ENCODE data around the gene VBP1.
"Not testable (repeated sequence)": the region's sequence is repeated elsewhere in the genome, so short reads cannot be mapped to it uniquely, and the experiment has no call there.

Gene VBP1, protein sequence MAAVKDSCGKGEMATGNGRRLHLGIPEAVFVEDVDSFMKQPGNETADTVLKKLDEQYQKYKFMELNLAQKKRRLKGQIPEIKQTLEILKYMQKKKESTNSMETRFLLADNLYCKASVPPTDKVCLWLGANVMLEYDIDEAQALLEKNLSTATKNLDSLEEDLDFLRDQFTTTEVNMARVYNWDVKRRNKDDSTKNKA

DNA sequence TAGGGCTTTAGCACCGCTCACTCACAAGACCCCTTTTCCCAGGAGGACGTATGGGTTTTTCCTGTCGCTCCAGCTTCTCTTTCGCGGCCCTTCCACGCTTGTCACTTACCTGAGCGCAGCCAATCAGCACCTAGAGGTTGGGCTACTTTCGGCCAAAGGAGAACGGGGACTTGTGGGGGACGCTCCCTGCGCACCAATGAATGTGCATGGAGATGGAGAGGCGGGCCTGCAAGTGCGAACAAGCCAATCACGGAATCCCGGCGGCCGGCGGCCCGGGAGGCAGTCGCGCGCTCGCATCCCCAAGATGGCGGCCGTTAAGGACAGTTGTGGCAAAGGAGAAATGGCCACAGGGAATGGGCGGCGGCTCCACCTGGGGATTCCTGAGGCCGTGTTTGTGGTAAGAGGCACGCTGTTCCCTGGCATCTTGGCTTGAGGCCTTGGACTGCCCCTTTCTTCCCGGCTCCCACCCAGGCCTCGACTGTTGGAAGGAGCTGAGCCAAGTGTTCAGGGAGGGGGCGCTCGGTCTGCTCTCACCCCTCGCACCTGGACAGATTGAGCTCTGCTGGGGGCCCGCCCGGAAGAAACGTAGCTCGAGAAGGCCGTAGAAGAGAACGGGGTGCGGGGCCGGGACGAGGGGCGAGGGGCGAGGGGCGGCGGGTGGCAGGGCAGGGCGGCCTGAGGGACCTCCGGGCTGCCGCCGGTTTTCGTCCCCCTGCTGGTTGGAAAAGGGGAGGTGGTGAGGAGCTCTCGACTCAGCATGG is at the start of gene VBP1:
Gene VBP1 (plus strand): TSS at position 282 of the 761 bp plus-strand sequence. CDS start 23 bp downstream, at position 305.
- DNase-seq (ENCODE audit: low read depth in 2 of 2), result peak; percentile 84

DNA sequence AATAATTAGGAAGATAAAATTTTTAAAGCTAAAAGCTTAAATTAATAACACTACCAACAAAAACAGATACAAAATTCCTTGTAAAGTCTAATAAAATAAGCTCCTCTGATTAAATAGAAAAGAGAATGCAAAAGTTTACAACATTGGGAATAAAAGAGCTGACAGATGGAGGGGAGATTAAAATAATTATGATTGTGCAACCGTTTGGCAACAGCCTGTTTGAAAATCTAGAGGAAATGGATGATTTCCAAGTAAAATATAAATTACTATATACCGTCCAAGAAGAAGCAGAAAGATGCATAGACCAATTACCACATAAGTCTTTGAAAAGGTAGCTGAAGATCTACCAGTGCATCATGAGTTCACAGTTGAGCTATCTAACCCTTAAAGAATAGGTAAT is 46.4 kb upstream of the VBP1 start:
- DNase-seq (ENCODE audit: low read depth in 2 of 2), result no peak

DNA sequence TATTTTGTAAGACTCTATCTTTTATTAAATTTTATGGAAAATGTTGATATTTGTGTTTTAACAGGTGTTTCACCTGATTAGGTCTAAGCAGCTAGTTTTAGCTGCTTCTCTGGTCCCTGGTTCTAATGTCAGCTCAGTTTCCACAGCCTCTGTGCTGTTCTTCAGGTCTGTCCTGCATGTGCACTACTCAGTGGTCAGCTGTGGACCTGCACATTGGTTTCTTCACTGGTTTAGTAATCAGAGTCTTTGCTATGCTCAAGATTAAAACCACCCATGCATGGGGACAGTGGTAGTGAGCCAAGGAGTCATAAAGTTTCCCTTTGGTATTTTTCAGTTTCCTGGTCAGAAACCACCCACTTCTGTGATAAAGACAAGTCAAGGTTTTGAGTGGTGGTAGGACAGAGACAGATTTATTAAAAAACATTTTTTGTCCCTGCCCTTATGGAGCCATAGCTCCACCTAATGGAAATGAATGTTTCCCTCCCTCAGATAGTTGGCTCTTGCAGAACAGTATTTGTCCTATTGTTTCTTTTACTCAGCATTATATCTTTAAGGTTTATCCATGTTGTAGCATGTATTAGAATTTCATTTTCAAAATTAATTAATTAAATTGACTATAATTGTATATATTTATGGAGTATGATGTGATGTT is 36.8 kb upstream of the VBP1 start:
- no peak for DNase-seq (ENCODE audit: low read depth in 2 of 2)

DNA sequence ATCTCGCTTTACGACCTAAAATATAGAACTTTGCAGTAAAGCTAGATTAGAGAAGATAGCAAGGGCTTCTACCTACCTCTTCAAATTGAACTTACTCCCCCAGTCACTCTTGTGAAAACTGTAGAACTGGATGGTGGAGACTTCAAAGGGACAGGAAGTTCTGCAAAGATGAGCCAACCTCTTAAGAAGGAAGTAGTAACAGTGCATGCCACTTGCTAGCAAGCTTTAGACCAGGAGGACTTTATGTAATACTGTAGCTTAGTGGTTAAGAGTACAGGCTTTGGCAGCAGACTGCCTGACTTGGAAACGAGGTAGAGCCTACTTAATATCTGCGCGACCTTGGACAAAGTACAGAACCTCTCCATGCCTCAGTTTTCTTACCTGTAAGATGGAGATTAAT is 27.5 kb upstream of the VBP1 start:
- DNase-seq (ENCODE audit: low read depth in 2 of 2), result no peak

DNA sequence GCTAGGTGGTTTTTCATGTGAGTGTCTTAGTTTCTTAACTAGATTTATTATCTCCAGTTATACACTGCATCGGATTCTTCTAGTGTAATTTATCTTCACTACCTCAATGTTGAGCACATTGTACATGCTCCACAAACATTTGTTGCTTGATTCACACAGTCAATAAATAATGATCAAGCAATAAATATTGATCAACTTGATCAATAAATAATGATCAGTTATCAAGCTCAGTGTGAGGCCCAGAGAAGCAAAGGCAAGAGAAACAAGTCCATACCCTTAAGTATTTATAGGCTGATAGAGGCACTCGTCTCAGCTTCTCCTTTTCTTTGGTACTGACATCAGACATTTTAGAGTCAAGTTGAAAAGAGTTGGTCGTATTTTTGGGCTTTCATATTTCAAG is 5.1 kb upstream of the VBP1 start:
- DNase-seq (ENCODE audit: low read depth in 2 of 2), result no peak

DNA sequence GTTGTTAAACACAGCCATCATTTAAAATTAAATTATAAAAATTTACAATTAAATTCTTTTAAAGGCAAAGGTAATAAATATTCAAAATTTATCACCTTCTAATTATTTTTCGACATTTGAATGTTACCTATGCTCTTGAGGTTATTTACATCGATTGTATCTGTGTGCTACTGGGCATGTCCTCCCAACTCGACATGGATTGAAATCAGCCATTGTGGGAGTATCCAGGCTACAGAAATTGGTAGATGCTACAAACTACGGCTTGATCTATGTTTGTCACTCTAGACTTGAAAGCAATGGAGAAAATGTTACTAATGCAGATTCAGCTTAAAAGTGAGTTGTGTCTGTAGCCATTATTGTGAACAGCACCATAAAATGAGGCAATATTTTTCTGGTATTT is 2.5 kb upstream of the VBP1 start:
- DNase-seq (ENCODE audit: low read depth in 2 of 2), result no peak

DNA sequence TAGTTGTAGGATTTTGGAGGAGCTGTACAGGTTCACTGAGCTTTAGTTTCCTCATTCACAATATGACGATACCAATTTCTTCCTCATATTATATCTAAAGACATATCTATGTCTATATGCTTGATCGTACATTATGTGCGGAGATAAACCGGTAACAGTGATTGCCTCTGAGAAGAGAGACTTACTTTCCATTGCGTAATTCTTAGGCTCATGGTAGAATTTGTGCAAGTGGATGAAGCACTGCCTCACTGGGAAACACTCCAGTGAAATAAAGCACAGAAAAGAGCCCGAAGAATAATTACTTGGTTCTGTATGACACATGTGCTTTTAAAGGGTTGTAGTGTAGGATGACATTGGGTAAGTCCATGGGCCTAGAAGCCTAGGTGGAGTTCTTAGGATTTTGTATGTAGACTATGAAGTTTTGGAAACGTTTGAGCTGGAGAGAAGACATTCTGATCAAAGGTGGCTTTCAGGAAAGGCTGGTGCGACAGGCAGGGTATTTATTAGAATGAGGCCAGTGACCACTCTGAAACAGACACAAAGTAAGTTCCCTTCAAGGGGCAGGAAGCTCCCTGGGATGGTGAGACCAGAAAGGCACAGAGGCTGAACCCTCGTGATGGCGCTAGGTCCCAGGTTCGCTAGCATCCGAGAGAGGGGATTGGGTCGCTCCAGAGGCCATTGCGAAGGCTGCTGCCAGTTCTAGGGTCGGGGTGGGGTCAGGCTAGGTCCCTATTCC is 649 bp upstream of the VBP1 start:
- DNase-seq (ENCODE audit: low read depth in 2 of 2), result no peak

DNA sequence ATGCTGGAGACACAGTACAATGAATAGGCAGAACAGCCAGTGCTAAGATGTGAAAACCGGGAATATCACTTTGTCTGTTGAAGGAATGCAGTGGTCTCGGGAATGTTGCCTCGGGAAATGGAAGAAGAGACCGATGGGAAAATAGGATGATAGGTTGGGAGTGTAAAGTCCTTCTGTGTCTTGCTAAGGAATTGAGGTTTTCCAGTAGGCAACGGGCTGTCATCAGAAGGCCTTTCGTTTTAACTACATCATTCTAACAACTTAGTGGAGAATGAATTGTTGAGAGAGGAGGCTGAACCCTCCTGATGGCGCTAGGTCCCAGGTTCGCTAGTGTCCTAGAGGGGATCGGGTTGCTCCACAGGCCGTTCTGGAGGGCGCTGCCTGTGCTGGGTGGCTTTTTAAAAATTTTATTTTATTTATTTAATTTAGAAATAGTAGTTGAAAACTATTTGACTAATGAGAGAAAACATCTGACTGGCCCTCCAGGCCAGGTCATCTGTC is 730 bp downstream of the VBP1 start:
- no peak for DNase-seq (ENCODE audit: low read depth in 2 of 2)

DNA sequence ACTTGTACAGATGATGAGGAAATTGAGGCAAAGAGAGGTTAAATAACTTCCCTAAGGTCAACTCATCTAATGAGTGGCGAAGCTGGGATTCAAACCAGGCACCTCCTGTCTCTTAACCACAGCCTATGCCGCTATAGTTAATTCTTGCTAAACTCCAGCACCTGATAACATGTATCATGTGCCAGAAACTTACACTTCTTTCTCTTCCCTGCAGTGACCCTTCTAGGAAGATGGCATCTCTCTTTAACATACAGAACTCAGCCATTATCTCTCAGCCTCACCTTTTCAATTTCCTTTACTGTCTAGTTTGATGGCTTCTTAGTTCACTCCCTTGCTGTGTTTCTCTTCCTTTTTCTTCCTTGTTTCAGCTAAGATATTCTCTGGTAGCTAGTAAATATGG is 2.5 kb downstream of the VBP1 start:
- no peak for DNase-seq (ENCODE audit: low read depth in 2 of 2)

DNA sequence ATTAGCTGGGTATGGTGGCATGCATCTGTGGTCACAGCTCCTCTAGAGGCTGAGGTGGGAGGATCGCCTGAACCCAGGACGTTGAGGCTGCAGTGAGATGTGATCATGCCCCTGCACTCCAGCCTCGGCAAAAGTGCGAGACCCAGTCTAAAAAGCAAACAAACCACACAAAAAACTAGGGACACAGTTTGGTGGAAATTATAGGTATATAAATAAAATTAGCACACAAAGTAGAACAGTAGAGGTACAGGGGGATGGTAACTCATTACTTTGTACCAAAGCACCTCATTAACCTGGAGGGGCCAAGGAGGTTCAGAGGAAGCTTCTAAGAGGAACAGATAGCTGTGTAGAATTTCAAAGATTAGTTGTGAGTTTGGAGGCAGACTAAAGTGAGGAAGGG is 5.1 kb downstream of the VBP1 start:
- DNase-seq (ENCODE audit: low read depth in 2 of 2), result no peak

DNA sequence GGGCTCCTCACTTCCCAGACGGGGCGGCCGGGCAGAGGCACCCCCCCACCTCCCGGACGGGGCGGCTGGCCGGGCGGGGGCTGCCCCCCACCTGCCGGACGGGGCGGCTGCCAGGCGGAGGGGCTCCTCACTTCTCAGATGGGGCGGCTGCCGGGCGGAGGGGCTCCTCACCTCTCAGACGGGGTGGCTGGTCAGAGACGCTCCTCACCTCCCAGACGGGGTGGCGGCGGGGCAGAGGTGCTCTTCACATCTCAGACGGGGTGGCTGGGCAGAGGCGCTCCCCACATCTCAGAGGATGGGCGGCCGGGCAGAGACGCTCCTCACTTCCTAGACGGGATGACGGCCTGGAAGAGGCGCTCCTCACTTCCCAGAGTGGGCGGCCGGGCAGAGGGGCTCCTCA is 7.5 kb downstream of the VBP1 start:
- DNase-seq (ENCODE audit: low read depth in 2 of 2), result not testable (repeated sequence)

DNA sequence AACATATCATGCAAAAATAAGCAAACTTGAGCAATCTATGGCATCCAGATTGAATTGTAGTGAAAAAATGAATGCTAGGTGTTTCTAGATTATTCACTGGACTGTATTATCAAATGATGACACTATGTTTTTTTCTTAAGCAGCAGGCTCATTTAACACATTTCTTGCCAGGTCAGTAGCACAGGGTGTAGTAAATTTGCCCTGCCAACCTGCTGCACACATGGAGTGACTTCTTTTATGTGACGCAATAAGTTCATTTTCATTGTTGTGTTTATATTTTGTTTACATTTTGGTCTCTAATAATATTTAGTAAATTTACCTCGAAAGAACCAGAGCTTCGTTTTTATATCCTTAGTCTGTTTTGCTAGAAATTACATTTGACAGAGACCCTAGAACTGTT is 9.5 kb downstream of the VBP1 start:
- DNase-seq (ENCODE audit: low read depth in 2 of 2), result no peak

DNA sequence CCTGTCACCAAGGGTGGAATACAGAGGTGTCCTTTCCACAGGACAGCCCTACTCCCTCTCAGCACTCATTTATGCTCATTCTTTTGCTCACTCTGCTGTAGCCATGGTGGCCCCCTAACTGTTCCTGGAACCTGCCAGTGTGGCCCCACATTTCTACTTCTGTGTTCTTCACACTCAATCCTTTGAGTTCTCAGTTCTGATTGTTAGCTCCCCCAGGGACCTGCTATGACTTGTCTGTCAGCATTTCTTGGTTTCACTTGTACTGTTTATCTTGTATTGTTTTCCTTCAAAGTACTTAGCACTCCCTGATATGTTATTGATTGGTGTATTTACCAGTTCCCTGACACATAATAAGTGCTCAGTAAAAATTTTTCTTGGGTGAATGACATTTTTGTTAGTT is 14.9 kb downstream of the VBP1 start:
- DNase-seq (ENCODE audit: low read depth in 2 of 2), result no peak

DNA sequence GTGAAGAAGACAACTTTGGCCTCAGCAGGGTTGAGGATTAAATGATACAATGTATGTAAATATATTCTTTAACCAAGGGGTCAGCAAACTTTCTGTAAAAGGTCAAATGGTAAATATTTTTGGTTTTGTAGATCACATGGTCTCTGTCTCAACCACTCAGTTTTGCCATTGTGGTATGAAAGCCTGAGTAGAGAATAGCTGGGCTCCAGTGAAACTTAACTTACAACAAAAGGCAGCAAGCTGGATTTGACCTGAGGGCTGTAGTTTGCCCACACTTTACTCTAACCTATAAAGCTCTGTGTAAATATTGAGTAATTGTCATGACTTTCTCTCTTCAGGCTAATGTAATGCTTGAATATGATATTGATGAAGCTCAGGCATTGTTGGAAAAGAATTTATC is 19.6 kb downstream of the VBP1 start:
- no peak for DNase-seq (ENCODE audit: low read depth in 2 of 2)

DNA sequence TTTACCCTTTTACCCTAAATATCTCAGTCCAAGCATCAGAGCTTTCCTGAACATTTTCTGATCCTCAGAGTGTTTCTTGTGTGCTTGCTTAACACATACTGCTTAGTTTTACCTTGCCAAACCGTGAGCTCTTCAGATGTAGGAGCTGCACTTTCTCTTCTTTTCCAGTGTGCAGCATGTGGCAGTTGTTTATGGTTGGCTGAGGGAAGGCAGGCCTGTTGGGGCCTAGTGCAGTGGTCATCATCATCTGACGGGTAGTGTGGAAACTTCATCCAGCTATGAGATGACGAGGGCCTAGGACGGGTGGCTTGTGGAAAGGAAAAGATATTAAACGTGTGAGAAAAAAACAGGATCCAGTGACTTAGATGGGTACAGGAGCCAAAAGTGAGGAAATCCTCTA is 21.5 kb downstream of the VBP1 start:
- DNase-seq (ENCODE audit: low read depth in 2 of 2), result no peak

DNA sequence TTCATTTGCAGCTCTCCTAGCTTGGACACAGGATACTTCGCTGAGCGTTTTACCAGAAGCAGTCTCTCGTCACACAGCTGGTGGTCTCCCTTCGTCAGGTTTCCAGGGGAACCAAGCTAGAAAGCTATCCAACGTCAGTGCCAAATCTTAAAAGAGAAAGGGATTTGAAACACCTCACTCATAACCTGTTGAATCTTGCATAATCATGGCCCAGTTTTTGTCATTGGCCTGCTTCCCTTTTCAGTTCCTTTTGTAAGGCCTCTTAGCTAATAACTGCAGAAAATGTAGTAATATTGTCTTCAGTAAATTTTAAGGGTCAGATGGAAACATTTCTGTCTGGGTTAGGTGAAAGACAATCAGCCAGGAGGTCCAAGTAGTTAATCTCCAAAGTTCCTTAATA is 26.0 kb downstream of the VBP1 start:
- no peak for DNase-seq (ENCODE audit: low read depth in 2 of 2)

DNA sequence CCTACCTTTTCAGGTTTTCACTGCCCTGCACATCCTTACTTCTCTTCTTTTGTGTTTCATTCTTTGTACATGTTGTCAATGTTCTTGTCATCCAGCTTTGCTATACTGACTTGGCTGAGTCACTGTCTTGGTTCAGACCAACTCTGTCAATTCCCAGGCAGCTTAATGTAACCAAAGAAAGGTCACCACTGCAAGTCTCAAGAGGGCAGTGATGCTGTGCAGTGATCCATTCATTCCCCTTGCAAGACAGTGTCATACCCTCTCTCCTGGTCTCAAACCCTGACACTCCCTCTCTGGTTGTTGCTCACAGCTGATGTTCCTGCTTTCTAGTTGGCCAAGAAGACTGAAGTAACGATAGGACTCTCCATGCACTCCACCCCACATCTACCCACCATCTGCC is 30.5 kb downstream of the VBP1 start:
- no peak for DNase-seq (ENCODE audit: low read depth in 2 of 2)

DNA sequence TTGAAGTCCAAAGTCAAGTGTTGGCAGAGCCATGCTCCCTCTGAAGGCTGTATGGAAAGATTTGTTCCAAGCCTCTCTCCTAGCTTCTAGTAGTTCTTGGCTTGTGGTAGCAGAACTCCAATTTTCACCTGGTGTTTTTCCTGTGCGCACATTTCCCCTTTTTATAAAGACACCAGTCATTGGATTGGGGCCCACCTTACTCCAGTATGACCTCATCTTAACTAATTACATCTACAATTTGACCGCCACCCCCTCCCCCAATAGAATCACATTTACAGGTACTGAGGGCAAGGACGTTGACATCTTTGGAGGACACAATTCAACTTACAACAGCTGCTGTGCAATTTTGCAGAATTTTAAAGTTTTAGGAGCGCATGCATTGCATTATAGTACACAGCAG is 31.2 kb downstream of the VBP1 start:
- no peak for DNase-seq (ENCODE audit: low read depth in 2 of 2)

DNA sequence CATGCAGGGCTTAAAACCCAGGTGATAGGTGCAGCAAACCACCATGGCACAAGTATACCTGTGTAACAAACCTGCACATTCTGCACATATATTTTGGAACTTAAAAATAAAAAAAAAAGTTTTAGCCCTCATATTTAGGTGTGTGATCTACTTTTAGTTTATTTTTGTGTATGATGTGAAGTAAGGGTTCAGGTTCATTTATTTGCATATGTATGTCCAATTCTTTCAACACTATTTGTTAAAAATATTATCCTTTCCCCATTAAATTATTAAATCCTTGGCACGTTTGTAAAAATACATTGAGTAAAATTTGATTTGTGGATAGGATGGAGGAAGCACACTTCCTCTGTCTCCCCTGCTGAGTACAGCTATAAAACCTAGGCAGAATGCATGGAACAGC is 35.1 kb downstream of the VBP1 start:
- no peak for DNase-seq (ENCODE audit: low read depth in 2 of 2)

DNA sequence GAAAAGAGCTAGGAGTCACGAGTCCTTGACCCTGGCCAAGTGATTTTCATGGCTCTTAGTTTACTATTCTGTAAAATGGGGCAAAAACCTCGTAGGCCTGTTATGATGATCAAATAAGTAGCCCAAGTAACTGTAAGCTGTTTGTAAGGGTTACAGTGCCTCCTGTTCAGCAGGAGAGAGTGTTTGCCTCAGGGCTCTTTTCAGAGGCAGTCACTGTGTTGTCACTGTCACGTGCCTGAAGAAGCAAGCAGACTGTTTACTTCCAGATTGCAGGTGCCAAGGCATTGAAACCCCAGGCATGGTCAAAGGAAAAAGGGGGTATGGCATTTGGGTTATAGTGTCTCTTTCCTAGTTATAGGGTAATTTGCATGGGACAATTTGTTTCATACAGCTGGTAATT is 43.5 kb downstream of the VBP1 start:
- no peak for DNase-seq (ENCODE audit: low read depth in 2 of 2)

DNA sequence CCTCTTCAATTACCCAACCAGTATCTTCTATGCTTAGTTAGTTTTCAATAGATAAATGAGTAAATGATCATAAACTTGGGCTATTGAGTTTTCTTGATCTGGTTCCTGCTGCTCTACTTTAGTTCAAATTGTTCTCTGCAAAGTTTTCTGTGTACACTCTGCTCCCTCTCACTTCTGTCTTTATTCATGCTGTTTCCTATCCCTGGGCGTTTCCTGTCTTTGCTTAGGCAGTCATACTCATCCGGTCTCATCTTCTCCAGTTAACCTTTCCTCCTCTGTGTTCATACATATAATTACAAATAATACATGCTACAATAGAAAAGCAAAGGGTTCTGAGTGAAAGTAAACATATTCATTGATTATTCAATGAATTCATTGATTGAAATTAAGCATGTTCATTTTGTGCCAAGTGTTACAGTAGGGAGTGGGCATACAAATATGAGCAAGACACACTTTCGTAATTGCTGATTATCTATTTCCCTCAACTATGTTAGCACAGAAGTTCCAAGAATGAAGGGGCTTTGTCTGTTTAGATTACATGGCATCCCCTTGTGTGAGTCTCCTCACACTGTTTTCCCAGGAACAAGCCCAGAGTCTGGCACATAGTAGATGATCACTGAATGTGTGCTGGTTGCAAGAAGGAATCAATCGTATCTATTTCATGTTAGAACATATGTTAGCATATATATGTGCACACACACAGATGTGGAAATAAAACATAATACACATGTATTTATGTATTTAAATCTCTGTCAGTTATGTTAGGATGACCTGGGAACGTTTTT is 46.9 kb downstream of the VBP1 start:
- no peak for DNase-seq (ENCODE audit: low read depth in 2 of 2)
